Epithelial cell of esophagus (primary cell): Measurements from ENCODE around the gene SYT14.

Experiments
- DNase-seq: peaks from one replicate; pipeline ENCODE4 v3.0.0; 2010; ENCODE audit warnings: low read depth
- H3K4me3 ChIP-seq: 2 replicates; pipeline ENCODE4 v1.5.1; 2011; ENCODE audit warnings: mild to moderate bottlenecking, low read length, control low read depth
- CTCF ChIP-seq: IDR thresholded peaks from 2 replicates; pipeline ENCODE4 v1.5.1; 2011; ENCODE audit warnings: low read depth, mild to moderate bottlenecking, low read length, control low read depth, inconsistent platforms; ENCODE audit not compliant: insufficient read depth; ENCODE audit errors: missing control alignments

SYT14 gene

GRCh38 chr1:210076620-210077019, 138.6 kb downstream of the SYT14 start:
- peak; percentile 6 for DNase-seq
- H3K4me3 ChIP-seq: no peak overlapping the region
- TF ChIP-seq CTCF: no peak

- TF ChIP-seq CTCF: no peak
- H3K4me3 ChIP-seq: no peak overlapping the region
Measured at GRCh38 chr1:210081494-210081893, 143.5 kb downstream of the SYT14 start.

GRCh38 chr1:210085359-210085758, 147.3 kb downstream of the SYT14 start:
- no peak overlapping the region for H3K4me3 ChIP-seq
- no peak for DNase-seq
- TF ChIP-seq CTCF: no peak

More at GRCh38 chr1:210081494-210081893, 143.5 kb downstream of the SYT14 start:
- no peak for DNase-seq

GRCh38 chr1:210087058-210087457, 149.0 kb downstream of the SYT14 start:
- TF ChIP-seq CTCF: no peak
- no peak for DNase-seq

GRCh38 chr1:210089855-210090254, 151.8 kb downstream of the SYT14 start:
- no peak for DNase-seq
- no peak for TF ChIP-seq CTCF
- no peak overlapping the region for H3K4me3 ChIP-seq

More at GRCh38 chr1:210087058-210087457, 149.0 kb downstream of the SYT14 start:
- H3K4me3 ChIP-seq: no peak overlapping the region

GRCh38 chr1:210092366-210092765, 154.3 kb downstream of the SYT14 start:
- H3K4me3 ChIP-seq: no peak overlapping the region
- no peak for TF ChIP-seq CTCF
- no peak for DNase-seq

GRCh38 chr1:210093461-210093860, 155.4 kb downstream of the SYT14 start:
- no peak overlapping the region for H3K4me3 ChIP-seq
- no peak for DNase-seq
- TF ChIP-seq CTCF: no peak
